HL-60/S4 (cell line): ENCODE measurements around the gene SPATA31D3.
"Not testable (repeated sequence)": the region's sequence is repeated elsewhere in the genome, so short reads cannot be mapped to it uniquely, and the experiment has no call there.

Experiments
- in situ Hi-C: fragments of 300-500 bp; cut with MboI; formaldehyde crosslinking; loops from 2 replicates; pipeline ENCODE4 v1.14.3; 2022; ENCODE audit warnings: low sequenced_read_pairs

The SPATA31D3 gene

DNA sequence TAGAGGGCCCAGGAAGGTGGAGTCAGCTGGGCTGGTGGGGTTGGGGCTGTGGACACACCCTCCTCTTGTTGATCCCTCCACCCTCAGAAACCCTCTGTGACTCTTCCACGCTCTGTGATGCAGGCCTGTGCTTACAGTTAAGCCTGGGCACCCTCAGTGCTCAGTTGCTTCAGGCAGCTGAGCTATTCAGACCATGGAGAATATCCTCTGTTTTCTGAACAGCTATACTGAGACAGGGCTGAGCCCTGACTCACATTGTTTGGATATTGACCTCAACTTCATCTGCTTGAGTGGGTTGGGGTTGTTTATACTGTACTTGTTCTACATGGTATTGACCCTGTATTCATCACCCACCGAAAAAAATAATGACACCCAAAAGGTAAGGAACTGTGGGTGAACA is at the start of gene SPATA31D3:
TSS of gene SPATA31D3 (plus strand) at position 108 of the 400 bp plus-strand sequence. CDS start at position 194, 86 bp downstream.
- in situ Hi-C loops: not testable (repeated sequence)

DNA sequence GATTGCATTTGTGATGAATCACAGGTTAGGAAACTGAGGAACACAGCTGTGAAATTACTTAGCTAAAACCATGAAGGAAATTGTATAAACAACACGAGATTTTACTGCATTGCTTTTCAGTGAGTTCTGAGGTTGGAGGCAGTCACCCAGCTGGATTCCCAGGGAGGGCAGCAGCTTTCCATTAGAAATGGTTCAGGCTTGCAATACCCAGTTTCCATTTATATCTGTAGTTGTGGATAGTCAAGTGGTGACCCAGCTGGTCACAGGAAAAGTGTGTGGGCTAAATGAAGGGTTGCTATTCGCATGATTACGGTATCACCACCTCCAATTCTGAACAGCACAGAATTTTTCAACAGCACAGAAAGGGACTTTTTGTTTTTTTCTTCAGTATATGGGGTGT is 49.4 kb upstream of the SPATA31D3 start:
- in situ Hi-C loops: no loop called here

- in situ Hi-C loops: no loop called here
Measured at GRCh38 chr9:81894891-81895290, 48.4 kb upstream of the SPATA31D3 start.

- in situ Hi-C loops: no loop called here
Measured at GRCh38 chr9:81896070-81896469, 47.2 kb upstream of the SPATA31D3 start.

GRCh38 chr9:81898851-81899250 is 44.4 kb upstream of the SPATA31D3 start:
- in situ Hi-C loops: no loop called here

GRCh38 chr9:81902196-81902595 is 41.1 kb upstream of the SPATA31D3 start:
- in situ Hi-C loops: no loop called here

DNA sequence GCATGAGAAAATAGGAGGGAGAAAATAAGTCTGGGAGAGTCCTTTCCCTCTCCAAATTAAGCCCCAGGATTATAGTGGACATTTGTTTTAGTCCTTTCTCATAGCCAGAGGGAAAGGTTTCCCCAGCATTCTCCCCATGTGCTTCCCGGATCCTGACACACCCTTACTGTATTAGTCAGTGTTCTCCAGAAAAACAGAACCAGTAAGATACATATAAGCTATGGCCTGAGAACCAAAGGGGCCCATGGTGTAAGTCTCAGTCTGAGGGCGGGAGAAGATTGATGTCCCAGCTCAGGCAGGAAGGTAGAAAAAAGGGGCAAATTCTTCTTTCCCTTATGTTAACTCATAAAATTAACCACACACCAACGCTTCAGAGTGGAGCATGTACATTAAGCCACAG is 40.7 kb upstream of the SPATA31D3 start:
- in situ Hi-C loops: no loop called here

DNA sequence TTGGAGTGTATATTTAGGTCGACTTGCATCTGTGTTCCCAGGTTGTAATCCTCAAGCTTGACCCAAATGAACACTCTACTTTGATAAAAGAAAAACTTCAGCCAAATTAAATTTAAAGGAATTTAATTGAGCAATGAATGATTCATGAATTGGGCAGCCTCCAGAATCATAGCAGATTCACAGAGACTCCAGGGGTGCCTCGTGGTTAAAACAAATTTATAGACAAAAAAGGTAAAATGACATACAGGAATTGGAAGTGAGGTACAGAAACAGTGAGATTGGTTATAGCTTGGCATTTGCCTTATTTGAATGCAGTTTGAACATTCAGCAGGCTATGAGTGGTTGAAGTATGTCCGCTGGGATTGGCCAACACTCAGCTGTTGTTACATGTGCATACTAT is 36.6 kb upstream of the SPATA31D3 start:
- in situ Hi-C loops: no loop called here

DNA sequence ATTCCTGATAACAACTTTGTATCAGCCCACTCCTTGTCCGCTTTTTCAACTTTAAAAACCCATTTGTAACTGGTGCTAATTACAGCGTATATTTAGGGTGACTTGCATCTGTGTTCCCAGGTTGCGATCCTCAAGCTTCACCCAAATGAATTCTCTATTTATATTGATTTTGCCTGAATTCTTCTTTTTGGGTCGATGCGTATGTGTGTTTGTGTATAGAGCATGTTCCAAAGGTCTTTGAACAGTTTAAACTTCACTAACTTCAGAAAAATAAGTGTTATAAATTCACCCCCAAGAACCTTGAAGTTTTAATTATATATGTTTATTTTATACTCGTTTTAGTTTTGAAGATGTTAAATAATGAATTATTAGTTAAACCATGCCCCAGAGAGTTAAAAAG is 31.2 kb upstream of the SPATA31D3 start:
- in situ Hi-C loops: no loop called here

GRCh38 chr9:81915801-81916505 is 27.3 kb upstream of the SPATA31D3 start:
- in situ Hi-C loops: no loop called here

GRCh38 chr9:81918507-81918906 is 24.8 kb upstream of the SPATA31D3 start:
- in situ Hi-C loops: not testable (repeated sequence)

DNA sequence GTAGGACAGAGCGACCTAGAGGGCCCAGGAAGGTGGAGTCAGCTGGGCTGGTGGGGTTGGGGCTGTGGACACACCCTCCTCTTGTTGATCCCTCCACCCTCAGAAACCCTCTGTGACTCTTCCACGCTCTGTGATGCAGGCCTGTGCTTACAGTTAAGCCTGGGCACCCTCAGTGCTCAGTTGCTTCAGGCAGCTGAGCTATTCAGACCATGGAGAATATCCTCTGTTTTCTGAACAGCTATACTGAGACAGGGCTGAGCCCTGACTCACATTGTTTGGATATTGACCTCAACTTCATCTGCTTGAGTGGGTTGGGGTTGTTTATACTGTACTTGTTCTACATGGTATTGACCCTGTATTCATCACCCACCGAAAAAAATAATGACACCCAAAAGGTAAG is 15.0 kb upstream of the SPATA31D3 start, which contains the start of gene SPATA31D4:
TSS of gene SPATA31D4 (plus strand) at position 124 of the 400 bp plus-strand sequence. CDS start at position 210, 86 bp downstream.
- in situ Hi-C loops: not testable (repeated sequence)

- in situ Hi-C loops: not testable (repeated sequence)
Measured at GRCh38 chr9:81930147-81930546, 13.2 kb upstream of the SPATA31D3 start.

GRCh38 chr9:81933547-81933946 is 9.8 kb upstream of the SPATA31D3 start:
- in situ Hi-C loops: not testable (repeated sequence)

GRCh38 chr9:81948650-81949049 is 5.3 kb downstream of the SPATA31D3 start:
- in situ Hi-C loops: not testable (repeated sequence)

- in situ Hi-C loops: no loop called here
Measured at GRCh38 chr9:81953096-81953495, 9.8 kb downstream of the SPATA31D3 start.

DNA sequence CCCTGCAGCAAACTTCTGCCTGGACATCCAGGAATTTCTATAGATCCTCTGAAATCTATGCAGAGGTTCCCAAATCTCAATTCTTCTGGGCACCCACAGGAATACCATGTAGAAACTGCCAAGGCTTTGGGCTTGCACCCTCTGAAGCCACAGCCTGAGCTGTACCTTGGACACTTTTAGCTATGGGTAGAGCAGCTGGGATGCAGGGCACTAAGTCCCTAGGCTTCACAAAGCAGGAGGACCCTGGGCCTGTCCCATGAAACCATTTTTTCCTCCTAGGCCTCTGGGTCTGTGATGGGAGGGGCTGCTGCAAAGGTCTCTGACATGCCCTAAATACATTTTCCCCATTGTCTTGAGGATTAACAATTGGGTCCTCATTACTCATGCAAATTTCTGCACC is 12.3 kb downstream of the SPATA31D3 start:
- in situ Hi-C loops: no loop called here

DNA sequence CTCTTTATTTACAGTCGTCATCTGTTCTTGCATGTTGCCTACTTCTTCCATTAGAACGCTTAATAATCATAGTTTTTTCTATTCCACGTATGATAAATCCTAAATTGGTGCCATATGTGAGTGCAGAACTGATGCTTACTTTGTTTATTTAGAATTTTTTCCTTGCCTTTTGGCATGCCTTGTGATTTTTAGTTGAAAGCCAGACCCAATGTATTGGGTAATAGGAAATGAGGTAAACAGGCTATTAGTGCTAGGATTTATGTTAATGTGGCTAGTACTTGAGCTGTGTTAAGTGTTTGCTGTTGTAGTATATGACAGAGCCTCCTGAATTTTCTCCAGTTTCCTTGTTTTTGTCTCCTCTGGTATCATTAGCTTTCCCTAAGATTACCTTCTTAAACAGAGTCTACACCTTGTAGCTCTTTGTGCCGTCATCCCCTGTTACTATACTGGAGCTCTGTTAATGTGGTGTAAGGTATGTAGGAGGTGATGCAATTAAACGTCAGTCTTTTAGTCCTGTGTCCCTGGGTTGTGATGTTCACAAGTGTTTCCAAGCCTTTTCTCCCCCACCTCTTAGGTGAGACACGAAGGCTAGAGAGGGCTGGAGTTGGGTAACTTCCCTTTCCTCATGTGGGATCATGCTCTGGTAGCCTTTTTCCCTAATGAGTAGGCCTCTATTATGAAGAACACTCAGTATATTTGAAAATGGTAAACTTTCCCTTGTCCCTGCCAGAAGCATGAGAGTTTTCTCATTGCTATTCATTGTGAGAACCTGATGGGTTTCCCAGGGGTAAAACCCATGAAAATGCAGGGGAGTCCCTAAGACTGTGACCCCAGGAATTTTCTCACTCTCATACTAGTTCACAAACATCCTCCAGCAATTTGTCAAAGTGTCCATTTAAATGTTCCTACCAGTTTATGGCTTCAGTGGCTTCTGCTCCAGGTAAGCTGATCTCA is 21.2 kb downstream of the SPATA31D3 start:
- in situ Hi-C loops: no loop called here

DNA sequence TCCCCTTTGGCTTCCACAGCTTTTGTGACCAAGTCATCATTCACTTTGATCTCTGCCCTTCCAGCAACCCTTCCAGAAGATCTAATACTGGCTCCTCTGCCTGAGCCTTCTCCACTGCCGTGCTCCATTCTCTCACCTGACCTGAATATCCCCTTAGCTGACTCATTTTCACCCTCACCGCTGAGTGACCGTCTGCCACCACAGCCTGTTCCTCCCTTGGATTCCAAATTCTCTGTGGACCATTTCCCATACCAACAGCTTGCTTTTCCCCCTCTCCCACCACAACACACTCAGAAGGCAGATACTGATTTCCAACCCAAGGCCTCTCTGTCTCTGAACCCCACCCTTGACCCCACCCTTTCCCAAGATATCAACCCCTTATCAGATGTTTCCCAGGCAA is 24.7 kb downstream of the SPATA31D3 start:
- in situ Hi-C loops: no loop called here

DNA sequence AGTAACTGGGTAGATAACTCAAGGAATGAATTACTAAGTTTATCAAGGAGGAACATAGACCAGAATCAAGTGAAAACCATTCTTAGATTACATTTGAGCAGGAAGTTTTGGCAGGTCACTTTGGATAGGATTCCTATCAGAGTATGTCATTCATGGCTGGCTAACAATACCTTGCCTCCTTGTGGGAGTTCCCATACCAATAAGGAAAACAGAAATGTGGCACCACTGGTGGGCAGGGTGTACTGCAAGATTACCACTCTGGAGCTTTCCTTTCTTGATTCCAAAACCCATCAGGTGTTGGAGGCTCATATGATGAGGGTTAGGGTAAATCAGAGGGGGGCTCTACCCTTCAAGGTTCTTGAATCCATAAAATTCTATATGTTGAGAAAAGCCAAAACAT is 26.7 kb downstream of the SPATA31D3 start:
- in situ Hi-C loops: no loop called here

GRCh38 chr9:81971727-81972126 is 28.4 kb downstream of the SPATA31D3 start:
- in situ Hi-C loops: no loop called here

- in situ Hi-C loops: no loop called here
Measured at GRCh38 chr9:81974764-81975163, 31.5 kb downstream of the SPATA31D3 start.
